SK-N-SH (cell line): ENCODE measurements around the gene RAMP3. TPM values are rescaled to one million over a fixed set of nuclear protein-coding genes. Genes with fewer than 3 reads are reported as not detected.
"Not testable (repeated sequence)": the region's sequence is repeated elsewhere in the genome, so short reads cannot be mapped to it uniquely, and the experiment has no call there.

Source experiments
- CTCF ChIA-PET: fragments of 300-600, 350-600 bp; formaldehyde crosslinking; extraction: SDS; loops from one replicate; lab custom pipeline; 2021; lab: Yijun Ruan, JAX
- POLR2A ChIA-PET: fragments of 350-600 bp; sonication (Branson Sonifier 250); formaldehyde crosslinking; extraction: SDS; loops from one replicate; lab custom pipeline; 2020; ENCODE audit warnings: antibody characterized with exemption, inconsistent platforms; lab: Yijun Ruan, JAX
- DNase-seq: peaks from one replicate; pipeline ENCODE4 v3.0.0; 2012
- H2AFZ ChIP-seq: fragments of 200-600 bp; sonication (generic); 2 replicates; pipeline ENCODE4 v1.8.1; 2016; ENCODE audit warnings: antibody characterized with exemption, mild to moderate bottlenecking, low read depth
- H3F3A ChIP-seq: fragments of 200-600 bp; sonication (generic); replicated peaks from 2 replicates; pipeline ENCODE3; 2016; ENCODE audit warnings: antibody characterized with exemption, mild to moderate bottlenecking; ENCODE audit not compliant: insufficient read depth
- H3K27ac ChIP-seq, 2 experiments: fragments of 200-500 bp in 1 of 2; fragments of 200-600 bp in 1 of 2; sonication (Bioruptor generic) in 1 of 2; sonication (generic), shearing (Covaris generic) in 1 of 2; 2 replicates each; pipeline versions ENCODE4 v1.5.1 to v1.6.1; 2014 to 2016; ENCODE audit warnings: low read depth in 2 of 2, inconsistent platforms in 1 of 2, low read length in 1 of 2, mild to moderate bottlenecking in 1 of 2, mixed read lengths in 1 of 2
- H3K27me3 ChIP-seq: fragments of 200-600 bp; sonication (generic), shearing (Covaris generic); 2 replicates; pipeline ENCODE4 v1.6.1; 2016; ENCODE audit warnings: mixed run types; ENCODE audit not compliant: insufficient read depth
- H3K36me3 ChIP-seq, 2 experiments: fragments of 200-500 bp in 1 of 2; fragments of 200-600 bp in 1 of 2; sonication (Bioruptor generic) in 1 of 2; sonication (generic) in 1 of 2; replicated peaks in 1 of 2; 2 replicates each; pipeline versions ENCODE3 to v1.5.1; 2014 to 2016; ENCODE audit warnings: low read length in 1 of 2, mild to moderate bottlenecking in 1 of 2; ENCODE audit not compliant: insufficient read depth in 2 of 2, control insufficient read depth in 1 of 2
- H3K4me1 ChIP-seq, 2 experiments: fragments of 200-500 bp in 1 of 2; fragments of 200-600 bp in 1 of 2; sonication (Bioruptor generic) in 1 of 2; sonication (generic), shearing (Covaris generic) in 1 of 2; 2 replicates each; pipeline versions ENCODE4 v1.5.1 to v1.6.1; 2014 to 2016; ENCODE audit warnings: low read depth in 1 of 2, low read length in 1 of 2, mixed run types in 1 of 2; ENCODE audit not compliant: insufficient read depth in 2 of 2, control insufficient read depth in 1 of 2
- H3K4me2 ChIP-seq: fragments of 200-600 bp; sonication (generic), shearing (Covaris generic); 2 replicates; pipeline ENCODE4 v1.6.1; 2017; ENCODE audit warnings: mixed run types
- H3K4me3 ChIP-seq, 2 experiments: fragments of 200-500 bp in 1 of 2; fragments of 200-600 bp in 1 of 2; sonication (Bioruptor generic) in 1 of 2; sonication (generic), shearing (Covaris generic) in 1 of 2; 2 replicates each; pipeline versions ENCODE4 v1.5.1 to v1.8.1; 2014 to 2016; ENCODE audit warnings: low read depth in 2 of 2, inconsistent platforms in 1 of 2, low read length in 1 of 2, mild to moderate bottlenecking in 1 of 2, mixed read lengths in 1 of 2, moderate library complexity in 1 of 2
- H3K79me2 ChIP-seq: fragments of 200-600 bp; sonication (generic); 2 replicates; pipeline ENCODE4 v1.8.1; 2017; ENCODE audit warnings: mild to moderate bottlenecking; ENCODE audit not compliant: insufficient read depth
- H3K9ac ChIP-seq: fragments of 200-600 bp; sonication (generic); 2 replicates; pipeline ENCODE4 v1.6.1; 2017; ENCODE audit warnings: mixed run types
- H3K9me2 ChIP-seq: fragments of 200-600 bp; sonication (generic); 2 replicates; pipeline ENCODE4 v1.6.1; 2017; ENCODE audit warnings: mixed run types
- H3K9me3 ChIP-seq: fragments of 200-600 bp; sonication (generic); 2 replicates; pipeline ENCODE4 v1.6.1; 2017; ENCODE audit warnings: mixed run types, mild to moderate bottlenecking, moderate library complexity
- H4K20me1 ChIP-seq: fragments of 200-600 bp; sonication (generic); 2 replicates; pipeline ENCODE4 v1.6.1; 2017; ENCODE audit warnings: mild to moderate bottlenecking, mixed run types; ENCODE audit not compliant: insufficient read depth
- ELF1 ChIP-seq: IDR thresholded peaks from 2 replicates; pipeline ENCODE4 v1.4.0; 2012
- FOSL2 ChIP-seq: IDR thresholded peaks from 2 replicates; pipeline ENCODE4 v1.4.0; 2012; ENCODE audit warnings: low read depth, mild to moderate bottlenecking, moderate library complexity, borderline replicate concordance
- FOXJ3 ChIP-seq: sonication (generic); formaldehyde crosslinking; IDR thresholded peaks from 2 replicates; pipeline ENCODE4 v1.5.1; 2020; ENCODE audit warnings: mild to moderate bottlenecking, missing genetic modification reagents
- MEF2A ChIP-seq: IDR thresholded peaks from 2 replicates; pipeline ENCODE4 v1.4.0; 2012; ENCODE audit warnings: low read depth, borderline replicate concordance
- NRF1 ChIP-seq: IDR thresholded peaks from 2 replicates; pipeline ENCODE4 v1.6.1; 2012; ENCODE audit warnings: low read depth, mild to moderate bottlenecking, low read length
- POLR2AphosphoS5 ChIP-seq: IDR thresholded peaks from 2 replicates; pipeline ENCODE4 v1.6.1; 2012; ENCODE audit warnings: low read depth, low read length
- RCOR1 ChIP-seq: fragments of 150-350 bp; IDR thresholded peaks from 2 replicates; pipeline ENCODE4 v1.6.1; 2017; ENCODE audit warnings: antibody characterized with exemption, low read length
- RFX5 ChIP-seq: IDR thresholded peaks from 2 replicates; pipeline ENCODE4 v1.6.1; 2012; ENCODE audit warnings: mild to moderate bottlenecking, improper control_type of control experiment, low read length
- TEAD4 ChIP-seq: IDR thresholded peaks from 2 replicates; pipeline ENCODE4 v1.4.0; 2012; ENCODE audit warnings: mild to moderate bottlenecking, borderline replicate concordance; ENCODE audit not compliant: insufficient read depth
- YY1 ChIP-seq: IDR thresholded peaks from 2 replicates; pipeline ENCODE4 v1.4.0; 2012; ENCODE audit warnings: low read depth, mild to moderate bottlenecking
- WGBS: methylation state at CpG from one replicate; pipeline ENCODE4 v1.1.6; 2017; ENCODE audit warnings: low lambda C conversion rate; 5-methylcytosine and 5-hydroxymethylcytosine counted together
- polyA plus RNA-seq, 3 experiments: library from polyadenylated mRNA; depleted of rRNA; stranded (reverse); fragments of >200 nt; gene quantifications; 2 replicates each; pipeline ENCODE4 v1.2.3, GENCODE V29; 2012
- TF ChIP-seq, protein P1 (sequence below): fragments of 150-350 bp; IDR thresholded peaks from 2 replicates; pipeline ENCODE4 v1.6.1; 2017; ENCODE audit warnings: antibody characterized with exemption, low read length, low read depth, borderline replicate concordance
- TF ChIP-seq, protein P2 (sequence below): IDR thresholded peaks from 2 replicates; pipeline ENCODE4 v1.4.0; 2012; ENCODE audit warnings: low read depth, borderline replicate concordance

The RAMP3 gene
- polyA plus RNA-seq, 1 of the 3 experiments (the other 2 are of a cell fraction), result not detected

- H3K4me1 ChIP-seq, result peaks cover 0 to 12% of the 10 kb centered on the region in 2 experiments; a peak in 1 of 4 replicates
- no peaks in the 10 kb centered on the region for H3K36me3 ChIP-seq
- POLR2A ChIA-PET, result no interaction called here
- H3K4me3 ChIP-seq, result no peak overlapping the region
- H2AFZ ChIP-seq, result no peak overlapping the region
- no peaks in the 10 kb centered on the region for H3K79me2 ChIP-seq
- no peak overlapping the region for H3K4me2 ChIP-seq
- H3K9ac ChIP-seq, result no peak overlapping the region
- H3K27ac ChIP-seq, result no peak overlapping the region
- H3K9me2 ChIP-seq, result no peaks in the 10 kb centered on the region
- 37% methylated on average over 3 of the region's 4 CpGs for WGBS
- H3K27me3 ChIP-seq, result peaks cover 7% of the 10 kb centered on the region
- CTCF ChIA-PET, result interaction anchor here (0.8 to 2.6 kb wide), 3 partner anchors 9 to 556 kb away, joined by 3 to 15 read pairs (median 9); no protein-coding TSS in a partner anchor
- H3K9me3 ChIP-seq, result 0 out of 2 replicates have a peak, but pooled peaks cover 4% of the 10 kb centered on the region
- DNase-seq, result no peak
- no peaks in the 10 kb centered on the region for H4K20me1 ChIP-seq
- no peaks in the 10 kb centered on the region for H3F3A ChIP-seq
- TF ChIP-seq RFX5 (no peak), TEAD4 (no peak), NRF1 (no peak), MEF2A (no peak), POLR2AphosphoS5 (no peak), FOSL2 (no peak), ELF1 (no peak), FOXJ3 (CRISPR knock-in tag) (no peak), RCOR1 (no peak), YY1 (no peak)
- TF ChIP-seq, protein P1, sequence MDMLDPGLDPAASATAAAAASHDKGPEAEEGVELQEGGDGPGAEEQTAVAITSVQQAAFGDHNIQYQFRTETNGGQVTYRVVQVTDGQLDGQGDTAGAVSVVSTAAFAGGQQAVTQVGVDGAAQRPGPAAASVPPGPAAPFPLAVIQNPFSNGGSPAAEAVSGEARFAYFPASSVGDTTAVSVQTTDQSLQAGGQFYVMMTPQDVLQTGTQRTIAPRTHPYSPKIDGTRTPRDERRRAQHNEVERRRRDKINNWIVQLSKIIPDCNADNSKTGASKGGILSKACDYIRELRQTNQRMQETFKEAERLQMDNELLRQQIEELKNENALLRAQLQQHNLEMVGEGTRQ, result no peak
- TF ChIP-seq, protein P2, sequence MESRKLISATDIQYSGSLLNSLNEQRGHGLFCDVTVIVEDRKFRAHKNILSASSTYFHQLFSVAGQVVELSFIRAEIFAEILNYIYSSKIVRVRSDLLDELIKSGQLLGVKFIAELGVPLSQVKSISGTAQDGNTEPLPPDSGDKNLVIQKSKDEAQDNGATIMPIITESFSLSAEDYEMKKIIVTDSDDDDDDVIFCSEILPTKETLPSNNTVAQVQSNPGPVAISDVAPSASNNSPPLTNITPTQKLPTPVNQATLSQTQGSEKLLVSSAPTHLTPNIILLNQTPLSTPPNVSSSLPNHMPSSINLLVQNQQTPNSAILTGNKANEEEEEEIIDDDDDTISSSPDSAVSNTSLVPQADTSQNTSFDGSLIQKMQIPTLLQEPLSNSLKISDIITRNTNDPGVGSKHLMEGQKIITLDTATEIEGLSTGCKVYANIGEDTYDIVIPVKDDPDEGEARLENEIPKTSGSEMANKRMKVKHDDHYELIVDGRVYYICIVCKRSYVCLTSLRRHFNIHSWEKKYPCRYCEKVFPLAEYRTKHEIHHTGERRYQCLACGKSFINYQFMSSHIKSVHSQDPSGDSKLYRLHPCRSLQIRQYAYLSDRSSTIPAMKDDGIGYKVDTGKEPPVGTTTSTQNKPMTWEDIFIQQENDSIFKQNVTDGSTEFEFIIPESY, result no peak
These were observed 6.1 kb downstream of the RAMP3 start for GRCh38 chr7:45163692-45164052.

GRCh38 chr7:45164271-45164670, 6.7 kb downstream of the RAMP3 start:
- H3K4me3 ChIP-seq, H3K79me2 ChIP-seq, POLR2A ChIA-PET, H3K4me2 ChIP-seq, H3K9ac ChIP-seq, H3K9me3 ChIP-seq, DNase-seq, H2AFZ ChIP-seq, H3F3A ChIP-seq, H3K36me3 ChIP-seq, H3K9me2 ChIP-seq, H4K20me1 ChIP-seq, H3K27ac ChIP-seq, H3K27me3 ChIP-seq: not testable (repeated sequence)
- CTCF ChIA-PET, result interaction anchor here (1.6 kb wide), 1 partner anchor 10 kb away, joined by 9 read pairs; no protein-coding TSS in a partner anchor
- 40% methylated on average over 3 of the region's 3 CpGs for WGBS
- peaks cover 0 to 12% of the 10 kb centered on the region in 2 experiments; a peak in 1 of 4 replicates for H3K4me1 ChIP-seq
